Measurements from ENCODE around the gene C9orf72. TPM values are rescaled to one million over a fixed set of nuclear protein-coding genes. Genes with fewer than 3 reads are reported as not detected.

Gene C9orf72
- total RNA-seq, 2 donors from 2014 or later = 12.8 to 15.2 TPM

DNA sequence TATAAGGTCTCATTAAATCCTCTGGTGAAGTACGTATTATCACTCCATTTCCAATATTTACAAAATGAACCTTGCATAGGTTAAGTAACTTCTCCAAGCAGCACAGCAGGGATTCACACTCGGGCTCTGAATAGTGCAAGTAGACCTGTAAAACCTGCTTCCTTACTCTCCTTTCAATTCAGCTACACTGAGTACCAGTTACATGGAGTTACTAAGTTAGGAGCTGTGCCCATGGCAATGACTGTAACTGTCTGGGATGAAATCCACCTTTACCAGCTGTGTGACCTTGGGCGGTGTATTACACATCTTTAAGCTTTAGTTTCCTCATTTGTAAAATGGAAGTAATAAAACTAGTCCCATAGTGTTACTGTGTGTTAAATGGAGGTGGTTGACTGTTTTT lies 27.8 kb downstream of the C9orf72 start:
- intact Hi-C loops (cut with DNase I) = loop anchor here in 1 of 2 donors (5.0 kb wide), 1 partner anchor 213 kb away; no protein-coding TSS in a partner anchor
- ATAC-seq = no peak
- no peak for DNase-seq

GRCh38 chr9:27542508-27542907 lies 30.8 kb downstream of the C9orf72 start:
- ATAC-seq (no peak), DNase-seq (no peak)
- intact Hi-C loops (cut with DNase I) = no loop called here

- intact Hi-C loops (cut with DNase I) = no loop called here
- ATAC-seq = no peak
- no peak for DNase-seq
Observed at GRCh38 chr9:27541740-27542139, 31.5 kb downstream of the C9orf72 start.

DNA sequence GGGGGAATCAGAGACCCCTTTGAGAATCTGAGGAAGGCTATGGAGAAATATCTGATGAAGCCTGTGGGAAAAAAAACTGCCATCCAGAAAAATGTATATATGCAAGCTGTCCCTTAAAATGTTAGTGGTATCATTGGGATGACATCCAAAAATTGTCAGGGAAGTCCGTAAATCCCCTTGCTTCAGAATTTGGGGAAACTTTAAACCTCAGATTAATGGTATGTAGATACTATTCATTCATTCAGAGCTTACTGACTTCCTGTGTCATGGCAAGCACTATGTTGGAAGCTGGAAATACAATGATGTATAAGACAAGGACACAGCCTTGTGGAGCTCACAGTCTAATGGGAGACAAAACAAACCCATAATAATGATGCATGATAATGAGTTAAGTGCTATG lies 32.8 kb downstream of the C9orf72 start:
- DNase-seq = no peak
- intact Hi-C loops (cut with DNase I) = no loop called here
- no peak for ATAC-seq

GRCh38 chr9:27539479-27540441 lies 33.5 kb downstream of the C9orf72 start:
- intact Hi-C loops (cut with DNase I) = no loop called here
- peak; percentile 24 for DNase-seq
- peak; percentile 79 to 82 for ATAC-seq

GRCh38 chr9:27538647-27539046 lies 34.6 kb downstream of the C9orf72 start:
- ATAC-seq (no peak), DNase-seq (no peak)
- intact Hi-C loops (cut with DNase I) = no loop called here

GRCh38 chr9:27537756-27538155 lies 35.5 kb downstream of the C9orf72 start:
- no peak for ATAC-seq

GRCh38 chr9:27537027-27537435 lies 36.2 kb downstream of the C9orf72 start:
- peak; percentile 16 to 59 for ATAC-seq

More at GRCh38 chr9:27537756-27538155, 35.5 kb downstream of the C9orf72 start:
- intact Hi-C loops (cut with DNase I) = no loop called here
- DNase-seq = no peak

DNA sequence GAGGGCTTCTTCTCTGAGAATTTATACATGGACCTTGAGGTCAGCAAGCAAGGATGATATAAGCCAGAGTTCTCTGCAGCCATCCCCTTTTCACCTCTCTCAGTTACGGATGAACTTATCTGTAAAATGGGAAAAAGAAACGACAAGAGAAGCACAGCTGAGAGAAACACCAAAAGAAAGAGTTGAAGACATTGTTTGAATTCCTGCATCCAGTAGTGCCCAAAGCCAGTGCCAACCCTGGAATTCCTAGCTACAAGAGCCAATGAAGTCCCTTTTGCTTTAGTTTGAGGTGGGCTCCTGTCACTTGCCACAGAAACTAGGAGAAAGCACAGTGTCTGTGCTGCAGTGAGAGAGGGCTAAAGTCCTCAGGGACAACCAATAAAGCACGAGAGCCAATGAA lies 37.1 kb downstream of the C9orf72 start:
- DNase-seq (no peak), ATAC-seq (no peak)
- intact Hi-C loops (cut with DNase I) = no loop called here

More at GRCh38 chr9:27537027-27537435, 36.2 kb downstream of the C9orf72 start:
- intact Hi-C loops (cut with DNase I) = no loop called here
- no peak for DNase-seq

DNA sequence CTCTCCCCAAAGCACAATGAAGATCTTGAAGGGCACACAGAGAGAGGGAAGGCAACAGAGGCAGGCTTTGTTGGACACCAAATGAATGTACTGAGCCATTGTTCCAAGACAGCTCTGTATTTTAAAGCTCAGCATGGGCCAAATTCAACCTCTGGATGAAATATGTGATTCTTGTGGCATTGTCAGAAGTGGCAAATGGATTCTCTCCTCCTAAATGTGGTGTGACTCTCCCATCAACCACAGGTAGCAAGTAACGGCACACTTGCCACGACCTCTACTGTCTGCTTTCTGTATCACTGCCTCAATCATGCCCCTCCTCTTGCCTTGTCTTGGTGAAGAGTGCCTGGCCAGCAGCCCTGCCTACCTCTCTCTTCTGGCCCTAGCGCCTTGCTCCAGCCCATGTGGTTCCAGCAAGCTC lies 37.6 kb downstream of the C9orf72 start:
- DNase-seq (no peak), ATAC-seq (no peak)
- intact Hi-C loops (cut with DNase I) = no loop called here

DNA sequence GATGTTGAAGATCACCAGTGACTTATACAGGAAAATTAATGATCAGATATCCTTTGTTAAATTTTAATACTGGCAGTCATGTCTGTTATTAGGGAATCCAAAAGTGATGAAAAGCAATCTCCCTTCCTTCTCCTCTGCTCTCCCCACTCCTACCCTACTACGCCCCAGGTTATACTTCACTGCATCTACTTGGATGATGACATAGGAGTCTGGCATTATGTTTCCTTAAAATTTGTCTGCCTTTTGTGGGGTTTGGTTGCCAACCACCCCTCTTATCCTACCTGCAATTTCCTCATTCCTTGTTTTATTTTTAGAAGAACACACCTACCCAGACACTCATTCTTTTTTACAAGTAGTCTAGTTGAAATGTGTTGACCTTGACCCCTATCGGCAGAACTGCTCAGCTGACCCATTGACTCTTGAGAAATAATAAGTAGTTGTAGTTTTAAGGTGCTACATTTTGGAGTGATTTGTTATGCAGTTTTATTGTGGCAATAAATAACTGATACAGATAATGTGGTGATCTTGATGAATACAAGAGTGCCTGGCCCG lies 38.5 kb downstream of the C9orf72 start:
- no peak for DNase-seq
- no peak for ATAC-seq
- intact Hi-C loops (cut with DNase I) = no loop called here

DNA sequence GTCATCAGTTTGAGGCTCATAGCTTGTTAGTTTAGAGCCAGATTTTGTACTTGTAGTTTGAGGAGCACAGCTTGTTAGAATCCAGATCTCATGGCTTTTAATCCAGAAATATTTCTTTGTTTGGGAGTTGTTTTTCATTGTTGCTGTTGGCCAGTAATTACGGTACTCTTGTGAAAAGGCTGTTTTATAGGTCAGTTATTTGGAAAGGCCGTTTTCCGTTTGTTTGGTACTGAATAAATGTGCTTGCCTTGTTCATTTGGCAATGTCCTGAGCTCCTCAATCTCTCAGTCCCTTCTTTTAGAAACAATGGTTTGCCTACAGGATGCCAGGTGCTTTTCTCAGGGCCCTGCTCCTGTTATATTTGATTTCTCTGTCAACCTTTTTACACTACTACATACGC lies 39.1 kb downstream of the C9orf72 start:
- no peak for DNase-seq
- intact Hi-C loops (cut with DNase I) = no loop called here
- no peak for ATAC-seq

DNA sequence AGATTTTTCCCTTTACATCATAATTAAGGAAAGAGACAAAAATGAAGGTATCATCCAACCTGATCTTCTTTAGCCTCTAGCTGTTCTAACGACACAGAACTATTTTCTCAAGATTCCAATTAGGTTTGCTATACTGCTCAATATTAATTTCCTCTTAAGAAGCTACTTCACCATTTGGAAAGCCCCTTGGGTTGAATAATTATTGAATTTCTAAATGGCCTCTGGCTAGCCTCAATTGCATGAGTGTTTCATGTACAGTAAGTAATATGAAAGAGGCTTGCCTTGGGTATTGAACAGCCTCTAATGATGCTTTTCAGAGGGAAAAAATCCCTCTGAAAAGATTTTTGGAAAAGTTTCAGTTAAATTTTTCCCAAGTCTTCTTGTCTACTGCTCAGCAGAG lies 40.0 kb downstream of the C9orf72 start:
- intact Hi-C loops (cut with DNase I) = no loop called here
- DNase-seq (no peak), ATAC-seq (no peak)

- DNase-seq (no peak), ATAC-seq (no peak)
- intact Hi-C loops (cut with DNase I) = no loop called here
Observed at GRCh38 chr9:27532046-27532445, 41.2 kb downstream of the C9orf72 start.

DNA sequence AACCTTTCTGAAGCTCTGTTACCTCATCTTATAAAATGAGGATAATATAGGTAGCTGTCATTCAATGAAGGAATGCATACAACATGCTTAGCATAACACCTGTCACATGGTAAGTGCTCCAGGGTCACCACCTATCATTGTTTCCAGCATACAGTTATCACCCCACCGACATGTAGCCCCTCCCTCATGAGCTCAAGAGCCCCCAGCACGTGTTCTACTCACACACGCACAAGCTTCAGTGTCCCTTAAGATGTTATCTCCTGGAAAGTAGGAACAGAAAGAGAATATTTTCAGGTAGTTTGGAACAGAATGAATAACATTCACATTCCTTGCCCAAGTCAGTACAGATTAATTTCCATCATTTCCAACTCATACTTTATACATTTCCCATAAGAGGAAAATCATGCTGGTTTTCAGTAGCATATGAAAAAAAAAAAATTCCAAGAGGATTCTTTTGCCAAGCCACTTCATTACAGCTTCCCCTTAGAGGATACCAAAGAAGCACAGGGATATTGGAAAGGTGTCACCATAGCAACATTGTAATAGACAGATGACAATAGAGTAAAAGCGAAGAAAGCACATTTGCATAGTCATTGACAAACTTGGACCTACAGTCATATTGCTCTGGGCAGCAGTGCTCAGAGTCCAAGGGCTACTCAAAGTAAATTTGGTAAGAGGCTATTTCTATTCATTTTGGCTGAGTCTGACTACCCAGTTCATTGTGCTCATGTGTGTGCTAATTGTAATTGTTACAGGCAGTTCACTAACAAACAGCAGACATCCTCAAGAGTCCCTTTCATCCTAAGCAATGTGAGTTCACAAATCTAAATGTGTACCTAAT lies 42.1 kb downstream of the C9orf72 start:
- intact Hi-C loops (cut with DNase I) = no loop called here
- DNase-seq (no peak), ATAC-seq (no peak)

DNA sequence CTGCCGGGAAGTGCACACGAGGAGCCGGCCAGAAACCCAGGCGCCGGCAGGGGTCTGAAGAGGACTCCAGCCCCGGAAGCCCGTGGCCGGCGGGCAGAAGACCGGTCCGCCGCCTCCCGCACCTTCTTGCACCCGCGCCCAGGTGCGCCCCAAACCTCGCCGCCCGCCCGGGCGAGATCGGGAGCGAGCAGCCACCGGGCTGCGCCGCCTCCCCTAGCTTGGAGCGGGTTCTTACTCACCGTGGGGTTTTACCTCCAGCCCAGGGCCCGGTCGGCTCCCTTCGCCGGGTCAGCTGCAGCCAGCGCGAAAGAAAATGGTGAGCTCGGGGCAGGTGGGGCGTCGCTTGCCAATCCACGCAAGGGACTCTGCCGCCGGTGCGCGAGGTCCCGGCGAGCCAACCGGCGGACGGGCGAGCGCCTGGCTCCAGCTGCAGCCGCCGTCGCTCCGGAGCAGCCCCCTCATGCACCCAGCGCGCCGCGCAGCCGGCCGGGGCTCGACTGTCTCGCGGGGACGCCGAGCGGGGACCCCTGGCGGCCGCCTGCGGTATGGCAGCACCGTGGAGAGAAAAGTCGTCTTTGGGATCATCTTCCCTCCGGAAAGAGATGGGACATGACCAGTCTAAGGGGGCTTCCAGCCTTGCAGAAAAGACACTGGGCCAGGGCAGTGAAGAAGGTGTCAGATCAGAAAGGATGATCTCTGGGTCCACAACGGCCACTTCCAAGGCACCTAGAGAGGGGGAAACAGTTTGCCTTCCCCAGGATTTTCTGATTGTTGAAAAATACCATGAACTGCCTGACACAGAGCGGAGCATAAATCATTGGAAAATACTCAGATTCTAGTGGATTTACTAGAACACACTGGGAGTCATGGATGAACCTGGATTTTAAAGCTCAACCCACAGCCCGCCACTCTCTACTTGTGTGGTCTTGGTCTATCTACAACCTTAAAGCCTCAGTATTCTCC lies 43.7 kb downstream of the C9orf72 start, which contains the start of gene MOB3B:
TSS of gene MOB3B (minus strand) at position 499 of the 963 bp plus-strand sequence. CDS start 74,264 bp downstream, outside the sequence.
- peak; percentile 88 for DNase-seq
- intact Hi-C loops (cut with DNase I) = loop anchor here (1.0 to 5.0 kb wide), 2 partner anchors 192 to 196 kb away; no protein-coding TSS in a partner anchor
- ATAC-seq = peak; percentile 92 to 94

DNA sequence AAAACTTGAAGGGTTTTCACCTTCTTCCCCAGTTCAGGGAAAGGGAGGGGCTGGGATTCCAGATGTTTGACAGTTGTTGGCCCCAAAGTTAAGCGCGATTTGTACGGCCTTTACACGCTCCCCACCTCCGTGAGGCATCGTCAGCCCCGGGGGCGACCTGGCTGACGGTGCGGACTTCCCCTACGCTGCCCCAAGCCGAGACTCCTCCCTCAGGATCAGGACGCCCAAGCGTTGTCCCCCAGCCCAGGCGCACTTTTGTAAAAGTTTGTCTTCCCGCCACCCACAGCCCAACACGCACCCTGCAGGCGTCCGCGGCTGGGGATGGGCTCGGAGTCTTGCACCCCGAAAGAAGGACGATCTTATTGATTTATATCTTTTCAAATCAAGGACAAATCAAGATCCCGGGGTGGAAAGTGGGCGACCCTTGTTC lies 44.4 kb downstream of the C9orf72 start:
- intact Hi-C loops (cut with DNase I) = loop anchor here (1.0 to 5.0 kb wide), 2 partner anchors 192 to 196 kb away; no protein-coding TSS in a partner anchor
- peak; percentile 72 to 73 for ATAC-seq
- peak; percentile 49 for DNase-seq
